DOHH2 (cell line): ENCODE measurements around the gene BBX.

Experiments
- H3F3A ChIP-seq: fragments of 200-600 bp; sonication (generic), shearing (Covaris generic); 2 replicates; pipeline ENCODE4 v1.6.0; 2016; ENCODE audit warnings: antibody characterized with exemption, mild to moderate bottlenecking; ENCODE audit not compliant: control insufficient read depth, insufficient read depth
- H3K27ac ChIP-seq: fragments of 200-600 bp; sonication (generic); 2 replicates; pipeline ENCODE4 v1.5.1; 2014; ENCODE audit warnings: low read depth, mild to moderate bottlenecking, low read length, moderate library complexity
- H3K27me3 ChIP-seq: fragments of 200-600 bp; sonication (generic); 2 replicates; pipeline ENCODE4 v1.6.1; 2014; ENCODE audit warnings: mild to moderate bottlenecking, low read length, mixed read lengths; ENCODE audit not compliant: control insufficient read depth
- H3K36me3 ChIP-seq: fragments of 200-600 bp; sonication (generic); 2 replicates; pipeline ENCODE4 v1.6.1; 2014; ENCODE audit warnings: mild to moderate bottlenecking, low read length, moderate library complexity, mixed read lengths; ENCODE audit not compliant: control insufficient read depth
- H3K4me1 ChIP-seq: fragments of 200-600 bp; sonication (generic); 2 replicates; pipeline ENCODE4 v1.6.1; 2014; ENCODE audit warnings: mild to moderate bottlenecking, low read length, mixed read lengths; ENCODE audit not compliant: control insufficient read depth
- H3K4me2 ChIP-seq: fragments of 200-600 bp; sonication (generic); 2 replicates; pipeline ENCODE4 v1.6.0; 2014; ENCODE audit warnings: mild to moderate bottlenecking, low read length, moderate library complexity
- H3K4me3 ChIP-seq: fragments of 200-600 bp; sonication (generic); 2 replicates; pipeline ENCODE4 v1.5.1; 2014; ENCODE audit warnings: mild to moderate bottlenecking, low read length, mixed read lengths
- H3K79me2 ChIP-seq: fragments of 200-600 bp; sonication (generic); 2 replicates; pipeline ENCODE4 v1.6.1; 2014; ENCODE audit warnings: mild to moderate bottlenecking, low read length, mixed read lengths; ENCODE audit not compliant: control insufficient read depth
- H3K9me2 ChIP-seq: fragments of 200-600 bp; sonication (generic); replicated peaks from 2 replicates; pipeline ENCODE4 v1.6.1; 2014; ENCODE audit warnings: mild to moderate bottlenecking, low read length, mixed read lengths; ENCODE audit not compliant: control insufficient read depth
- H3K9me3 ChIP-seq: fragments of 200-600 bp; sonication (generic); 2 replicates; pipeline ENCODE4 v1.6.1; 2014; ENCODE audit warnings: antibody characterized with exemption, low read length, mixed read lengths; ENCODE audit not compliant: control insufficient read depth, insufficient read depth
- H4K20me1 ChIP-seq: fragments of 200-600 bp; sonication (generic); 2 replicates; pipeline ENCODE4 v1.6.0; 2014; ENCODE audit warnings: low read depth, mild to moderate bottlenecking, antibody characterized with exemption, low read length, moderate library complexity; ENCODE audit not compliant: control insufficient read depth, insufficient read depth
- CTCF ChIP-seq: fragments of 200-600 bp; sonication (generic); IDR thresholded peaks from one replicate; pipeline ENCODE4 v1.5.1; 2014; ENCODE audit warnings: antibody characterized with exemption, mild to moderate bottlenecking, low read depth, low read length; ENCODE audit not compliant: poor library complexity, severe bottlenecking
- EZH2phosphoT487 ChIP-seq: fragments of 200-600 bp; sonication (generic); IDR thresholded peaks from 2 replicates; pipeline ENCODE4 v1.6.1; 2017; ENCODE audit warnings: borderline replicate concordance, mild to moderate bottlenecking, antibody characterized with exemption, low read length, moderate library complexity, mixed read lengths

The BBX gene

GRCh38 chr3:107837895-107838612 lies 315.3 kb downstream of the BBX start:
- Histone ChIP-seq H3K9me2 (no peaks in the 10 kb centered on the region), H3K79me2 (no peaks in the 10 kb centered on the region), H3K4me2 (no peak overlapping the region), H3K36me3 (no peaks in the 10 kb centered on the region), H3K27ac (no peak overlapping the region), H4K20me1 (no peaks in the 10 kb centered on the region), H3K9me3 (no peaks in the 10 kb centered on the region), H3K27me3 (no peaks in the 10 kb centered on the region), H3F3A (no peaks in the 10 kb centered on the region), H3K4me1 (no peaks in the 10 kb centered on the region), H3K4me3 (no peak overlapping the region)
- TF ChIP-seq EZH2phosphoT487 = no peak
- no peak for TF ChIP-seq CTCF

DNA sequence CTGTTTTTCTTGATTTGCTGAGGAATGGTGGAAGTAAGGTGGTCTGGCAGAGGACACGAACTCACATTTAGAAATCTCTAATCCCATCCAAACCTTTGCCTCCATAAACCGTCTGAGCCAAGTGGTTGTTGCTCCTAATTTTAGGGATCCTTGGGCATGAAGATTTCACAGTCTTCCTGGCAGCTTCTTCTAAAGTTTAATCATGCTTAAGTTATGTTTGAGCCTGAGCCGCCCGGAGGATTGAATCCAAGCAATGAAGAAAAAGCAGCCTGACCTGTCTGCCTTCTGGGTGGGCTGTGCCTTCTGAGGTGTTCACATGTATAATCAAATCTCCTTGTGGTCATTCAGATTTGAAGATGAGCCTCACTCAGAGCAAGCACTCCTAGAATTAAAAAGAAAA lies 319.1 kb downstream of the BBX start:
- TF ChIP-seq CTCF (no peak), EZH2phosphoT487 (no peak)
- H3F3A ChIP-seq = no peaks in the 10 kb centered on the region
- no peaks in the 10 kb centered on the region for H3K79me2 ChIP-seq
- H3K36me3 ChIP-seq = no peaks in the 10 kb centered on the region
- no peaks in the 10 kb centered on the region for H3K27me3 ChIP-seq
- no peaks in the 10 kb centered on the region for H3K4me1 ChIP-seq
- no peaks in the 10 kb centered on the region for H4K20me1 ChIP-seq
- no peak overlapping the region for H3K4me3 ChIP-seq
- H3K4me2 ChIP-seq = no peak overlapping the region
- H3K27ac ChIP-seq = no peak overlapping the region
- no peaks in the 10 kb centered on the region for H3K9me2 ChIP-seq
- no peaks in the 10 kb centered on the region for H3K9me3 ChIP-seq

GRCh38 chr3:107842940-107843339 lies 320.2 kb downstream of the BBX start:
- no peak overlapping the region for H3K4me3 ChIP-seq
- no peaks in the 10 kb centered on the region for H3K9me3 ChIP-seq
- no peaks in the 10 kb centered on the region for H3K36me3 ChIP-seq
- no peak overlapping the region for H3K4me2 ChIP-seq
- H3K79me2 ChIP-seq = no peaks in the 10 kb centered on the region
- no peaks in the 10 kb centered on the region for H4K20me1 ChIP-seq
- no peaks in the 10 kb centered on the region for H3F3A ChIP-seq
- H3K27ac ChIP-seq = no peak overlapping the region
- no peaks in the 10 kb centered on the region for H3K4me1 ChIP-seq
- no peak for TF ChIP-seq CTCF
- no peak for TF ChIP-seq EZH2phosphoT487
- H3K27me3 ChIP-seq = no peaks in the 10 kb centered on the region
- no peaks in the 10 kb centered on the region for H3K9me2 ChIP-seq
